Neural crest cell (in vitro differentiated cells): ENCODE results near the gene NRXN3. TPM values are rescaled to one million over a fixed set of nuclear protein-coding genes. Genes with fewer than 3 reads are reported as not detected.
"Not testable (repeated sequence)": the region's sequence is repeated elsewhere in the genome, so short reads cannot be mapped to it uniquely, and the experiment has no call there.

Experiments used
- DNase-seq: peaks from one replicate; pipeline ENCODE4 v3.0.0; 2021; ENCODE audit warnings: low read depth, mixed read lengths, low spot score
- H3K27ac Mint-ChIP-seq: one replicate; pipeline ENCODE4 v1.8.0; 2021; ENCODE audit warnings: mild to moderate bottlenecking, mixed read lengths; ENCODE audit not compliant: unreplicated experiment
- H3K27me3 Mint-ChIP-seq: 2 replicates; pipeline ENCODE4 v1.8.0; 2021; ENCODE audit warnings: low read depth, mild to moderate bottlenecking, mixed read lengths
- H3K36me3 Mint-ChIP-seq: 2 replicates; pipeline ENCODE4 v1.8.0; 2021; ENCODE audit warnings: low read depth, mild to moderate bottlenecking, mixed read lengths
- H3K4me1 Mint-ChIP-seq: 2 replicates; pipeline ENCODE4 v1.8.0; 2021; ENCODE audit warnings: mixed read lengths
- H3K4me3 Mint-ChIP-seq: one replicate; pipeline ENCODE4 v1.8.0; 2021; ENCODE audit warnings: mild to moderate bottlenecking, mixed read lengths
- H3K9me3 Mint-ChIP-seq: 2 replicates; pipeline ENCODE4 v1.8.0; 2021; ENCODE audit warnings: mixed read lengths
- total RNA-seq: library from RNA; stranded (reverse); gene quantifications from 2 replicates; pipeline ENCODE4 v1.2.1, GENCODE V29; 2021
- TF ChIP-seq, protein P1 (sequence below): fragments of 200-600 bp; sonication (generic); conservative IDR thresholded peaks from 2 replicates; pipeline ENCODE4 v1.5.0; 2021; ENCODE audit warnings: antibody characterized with exemption, mild to moderate bottlenecking

NRXN3 gene
- total RNA-seq, 1 donor from 2014 or later: 2.5 TPM

DNA sequence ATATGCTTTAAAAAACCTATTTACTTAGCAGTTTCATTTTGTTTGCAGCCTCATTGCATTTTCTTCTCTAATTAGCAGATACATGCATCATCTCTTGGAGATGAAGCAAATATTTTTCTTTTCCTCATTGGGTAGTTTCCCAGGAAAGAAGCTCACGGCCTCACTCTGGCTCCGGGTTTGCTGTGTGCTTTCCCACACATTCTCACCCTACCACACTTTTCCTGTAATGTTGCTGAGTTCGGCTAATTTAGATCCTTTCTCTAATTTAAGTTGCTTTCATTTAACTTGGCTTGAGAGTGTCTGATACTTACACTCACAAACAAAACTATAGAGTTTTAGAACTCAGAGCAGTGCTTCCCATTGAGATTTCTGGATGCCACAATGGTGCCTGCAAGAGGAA lies 928.2 kb downstream of the NRXN3 start:
- no peaks in the 10 kb centered on the region for H3K9me3 Mint-ChIP-seq
- no peaks in the 10 kb centered on the region for H3K27me3 Mint-ChIP-seq
- H3K4me1 Mint-ChIP-seq: peaks cover 12% of the 10 kb centered on the region
- no peak overlapping the region for H3K4me3 Mint-ChIP-seq
- no peak for DNase-seq
- H3K27ac Mint-ChIP-seq: no peak overlapping the region
- H3K36me3 Mint-ChIP-seq: no peaks in the 10 kb centered on the region
- TF ChIP-seq, protein P1, sequence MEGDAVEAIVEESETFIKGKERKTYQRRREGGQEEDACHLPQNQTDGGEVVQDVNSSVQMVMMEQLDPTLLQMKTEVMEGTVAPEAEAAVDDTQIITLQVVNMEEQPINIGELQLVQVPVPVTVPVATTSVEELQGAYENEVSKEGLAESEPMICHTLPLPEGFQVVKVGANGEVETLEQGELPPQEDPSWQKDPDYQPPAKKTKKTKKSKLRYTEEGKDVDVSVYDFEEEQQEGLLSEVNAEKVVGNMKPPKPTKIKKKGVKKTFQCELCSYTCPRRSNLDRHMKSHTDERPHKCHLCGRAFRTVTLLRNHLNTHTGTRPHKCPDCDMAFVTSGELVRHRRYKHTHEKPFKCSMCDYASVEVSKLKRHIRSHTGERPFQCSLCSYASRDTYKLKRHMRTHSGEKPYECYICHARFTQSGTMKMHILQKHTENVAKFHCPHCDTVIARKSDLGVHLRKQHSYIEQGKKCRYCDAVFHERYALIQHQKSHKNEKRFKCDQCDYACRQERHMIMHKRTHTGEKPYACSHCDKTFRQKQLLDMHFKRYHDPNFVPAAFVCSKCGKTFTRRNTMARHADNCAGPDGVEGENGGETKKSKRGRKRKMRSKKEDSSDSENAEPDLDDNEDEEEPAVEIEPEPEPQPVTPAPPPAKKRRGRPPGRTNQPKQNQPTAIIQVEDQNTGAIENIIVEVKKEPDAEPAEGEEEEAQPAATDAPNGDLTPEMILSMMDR: no peak

DNA sequence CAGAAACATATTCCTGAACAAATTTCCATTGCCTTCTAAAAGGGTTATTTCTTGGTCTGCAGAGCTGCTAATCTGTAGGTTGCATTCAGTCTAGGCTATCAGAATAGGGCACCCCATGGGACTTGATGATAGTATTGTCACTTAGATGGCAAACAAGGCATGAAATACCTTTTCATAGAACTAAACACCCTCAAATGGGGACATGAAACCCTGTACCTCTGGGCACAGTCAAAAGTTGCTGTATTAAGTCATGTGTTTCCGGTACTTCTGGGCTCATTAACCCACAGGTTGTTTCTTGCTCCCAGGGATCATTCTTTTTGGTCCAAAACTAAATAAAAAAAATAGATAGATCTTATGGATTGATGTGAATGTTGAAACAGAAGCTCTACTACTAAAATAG lies 930.4 kb downstream of the NRXN3 start:
- Mint-ChIP-seq H3K4me1 (no peaks in the 10 kb centered on the region), H3K27me3 (no peaks in the 10 kb centered on the region), H3K36me3 (no peaks in the 10 kb centered on the region), H3K9me3 (no peaks in the 10 kb centered on the region), H3K4me3 (no peak overlapping the region), H3K27ac (no peak overlapping the region)
- DNase-seq: no peak
- TF ChIP-seq, protein P1: no peak

DNA sequence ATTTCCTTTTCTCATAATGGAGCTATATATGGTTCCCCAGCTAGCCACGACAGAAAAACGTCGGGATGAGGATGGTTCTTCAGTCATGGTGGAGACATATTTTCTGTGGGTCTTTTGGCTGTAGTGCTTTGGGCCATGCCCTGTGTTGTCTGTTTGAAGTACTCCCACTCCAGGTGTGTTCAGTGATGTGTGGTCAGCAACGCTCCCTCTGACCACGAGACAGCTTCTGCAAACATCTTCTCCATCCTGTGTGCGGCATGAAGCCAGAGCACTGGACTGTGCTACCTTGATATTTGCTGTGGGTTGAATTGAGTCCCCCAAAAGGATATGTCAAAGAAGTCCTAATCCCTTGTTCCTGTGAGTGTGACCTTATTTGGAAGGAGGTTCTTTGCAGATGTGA lies 931.2 kb downstream of the NRXN3 start:
- H3K4me3 Mint-ChIP-seq: no peak overlapping the region
- no peak for DNase-seq
- TF ChIP-seq, protein P1: no peak
- H3K9me3 Mint-ChIP-seq: no peaks in the 10 kb centered on the region
- no peaks in the 10 kb centered on the region for H3K27me3 Mint-ChIP-seq
- H3K27ac Mint-ChIP-seq: no peak overlapping the region
- H3K4me1 Mint-ChIP-seq: no peaks in the 10 kb centered on the region
- H3K36me3 Mint-ChIP-seq: no peaks in the 10 kb centered on the region

DNA sequence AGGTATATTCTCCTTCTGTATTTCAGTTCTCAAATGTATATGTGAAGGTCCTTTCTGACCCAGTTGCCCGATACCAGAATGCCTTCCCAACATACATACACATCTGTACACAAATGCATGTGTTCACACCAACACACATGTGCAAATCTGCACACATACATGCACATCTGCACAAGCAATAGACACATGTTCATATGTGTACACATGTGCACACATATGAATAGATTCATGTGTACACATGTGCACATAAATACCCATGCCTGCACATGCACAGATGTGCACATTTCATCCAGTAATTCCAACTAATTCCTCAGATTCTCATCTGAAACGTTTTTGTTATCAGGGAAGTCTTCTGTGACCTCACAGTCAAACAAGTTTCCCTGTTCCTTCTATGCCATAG lies 933.6 kb downstream of the NRXN3 start:
- Mint-ChIP-seq H3K4me3 (no peak overlapping the region), H3K9me3 (peaks cover 3% of the 10 kb centered on the region), H3K36me3 (no peaks in the 10 kb centered on the region), H3K27ac (no peak overlapping the region), H3K4me1 (no peaks in the 10 kb centered on the region), H3K27me3 (no peaks in the 10 kb centered on the region)
- no peak for DNase-seq
- TF ChIP-seq, protein P1: no peak

DNA sequence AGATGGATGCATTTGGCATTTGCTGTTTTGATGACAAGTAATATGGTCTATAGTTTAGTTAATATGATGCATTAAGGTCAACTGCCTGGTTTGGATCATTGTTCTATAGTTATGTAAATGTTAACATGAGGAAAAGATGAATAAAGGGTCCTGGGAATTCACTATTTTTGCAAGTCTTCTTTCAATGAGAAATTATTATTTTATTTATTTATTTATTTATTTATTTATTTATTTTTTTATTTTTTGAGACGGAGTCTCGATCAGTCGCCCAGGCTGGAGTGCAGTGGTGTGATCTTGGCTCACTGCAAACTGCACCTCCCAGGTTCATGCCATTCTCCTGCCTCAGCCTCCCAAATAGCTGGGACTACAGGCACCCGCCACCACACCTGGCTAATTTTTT lies 940.4 kb downstream of the NRXN3 start:
- not testable (repeated sequence) for H3K27ac Mint-ChIP-seq, H3K9me3 Mint-ChIP-seq, H3K36me3 Mint-ChIP-seq, DNase-seq, H3K4me3 Mint-ChIP-seq, H3K27me3 Mint-ChIP-seq
- peaks cover 11% of the 10 kb centered on the region for H3K4me1 Mint-ChIP-seq

DNA sequence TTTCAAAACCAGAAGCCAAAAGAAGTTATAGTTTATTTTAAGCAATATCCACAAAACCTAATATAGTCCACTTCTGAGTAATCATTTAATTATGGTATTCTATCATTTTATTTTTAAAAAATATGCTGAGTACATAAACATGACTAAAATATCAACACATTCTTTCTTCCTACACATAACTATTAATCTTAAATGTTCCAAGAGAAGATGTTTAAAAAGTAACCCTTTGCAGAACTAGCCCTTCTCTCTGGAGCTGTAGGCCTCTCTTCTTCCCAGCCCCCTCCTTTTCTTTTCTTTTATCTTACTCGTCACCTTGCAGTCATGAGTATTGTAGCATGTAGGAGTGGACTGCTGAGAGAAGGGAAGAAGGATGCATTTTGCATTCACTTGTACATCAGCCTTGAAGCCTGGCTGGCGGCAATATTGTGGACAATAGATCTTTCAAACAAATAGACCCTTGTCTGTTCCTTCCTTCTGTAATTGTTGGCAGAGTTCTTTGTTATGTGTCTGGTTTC lies 941.9 kb downstream of the NRXN3 start:
- Mint-ChIP-seq H3K27me3 (no peaks in the 10 kb centered on the region), H3K9me3 (peaks cover 3% of the 10 kb centered on the region), H3K27ac (no peak overlapping the region), H3K4me3 (no peak overlapping the region), H3K4me1 (peaks cover 11% of the 10 kb centered on the region), H3K36me3 (no peaks in the 10 kb centered on the region)
- TF ChIP-seq, protein P1: no peak
- DNase-seq: no peak
